SIG-M5 treated with dmso at 0.1 percent for 504 hours (cell line): ENCODE results near the gene DCAF6.
"Not testable (repeated sequence)": the region's sequence is repeated elsewhere in the genome, so short reads cannot be mapped to it uniquely, and the experiment has no call there.

Experiments used
- DNase-seq: peaks from one replicate; lab custom pipeline; 2025; ENCODE audit not compliant: unreplicated experiment; lab: John Stamatoyannopoulos, UW

DCAF6 gene

GRCh38 chr1:167923324-167924056, 13.0 kb upstream of the DCAF6 start:
- DNase-seq = no peak

GRCh38 chr1:167924102-167924501, 12.4 kb upstream of the DCAF6 start:
- DNase-seq = no peak

- no peak for DNase-seq
These were observed 11.8 kb upstream of the DCAF6 start for GRCh38 chr1:167924543-167925231.

- no peak for DNase-seq
These were observed 9.9 kb upstream of the DCAF6 start for GRCh38 chr1:167926486-167926997.

GRCh38 chr1:167927046-167927754, 9.3 kb upstream of the DCAF6 start:
- no peak for DNase-seq

- no peak for DNase-seq
These were observed 8.0 kb upstream of the DCAF6 start for GRCh38 chr1:167928457-167928852.

- DNase-seq = not testable (repeated sequence)
These were observed 7.6 kb upstream of the DCAF6 start for GRCh38 chr1:167928919-167929318.

- DNase-seq = no peak
These were observed 6.8 kb upstream of the DCAF6 start for GRCh38 chr1:167929725-167930124.

GRCh38 chr1:167933788-167934187, 2.7 kb upstream of the DCAF6 start:
- no peak for DNase-seq

- DNase-seq = peak; percentile 72
These were observed 1.9 kb upstream of the DCAF6 start for GRCh38 chr1:167934426-167935215.

- peak; percentile 72 for DNase-seq
These were observed 1.0 kb upstream of the DCAF6 start for GRCh38 chr1:167935216-167936067.

GRCh38 chr1:167936930-167937708, 636 bp downstream of the DCAF6 start, which contains the start of gene MPC2:
Gene MPC2 (minus strand): TSS chr1:167937072. CDS start chr1:167935841, 1,231 bp downstream.
- peak; percentile 67 for DNase-seq

- DNase-seq = no peak
These were observed 1.2 kb downstream of the DCAF6 start for GRCh38 chr1:167937709-167938010.

GRCh38 chr1:167938080-167938636, 1.7 kb downstream of the DCAF6 start:
- no peak for DNase-seq

- DNase-seq = no peak
These were observed 3.8 kb downstream of the DCAF6 start for GRCh38 chr1:167940264-167940663.

GRCh38 chr1:167943541-167943940, 7.1 kb downstream of the DCAF6 start:
- no peak for DNase-seq

GRCh38 chr1:167947733-167948132, 11.2 kb downstream of the DCAF6 start:
- no peak for DNase-seq

GRCh38 chr1:167949785-167950184, 13.3 kb downstream of the DCAF6 start:
- no peak for DNase-seq

GRCh38 chr1:167950569-167950968, 14.1 kb downstream of the DCAF6 start:
- DNase-seq = no peak
